TTC549 (cell line): ENCODE data around the gene PLCB1.
"Not testable (repeated sequence)": the region's sequence is repeated elsewhere in the genome, so short reads cannot be mapped to it uniquely, and the experiment has no call there.

Experiments
- FAIRE-seq: peaks from 2 replicates; lab custom pipeline; 2012; peaks lifted over from hg19 to GRCh38; lab: Jason Lieb, UNC

PLCB1 gene

DNA sequence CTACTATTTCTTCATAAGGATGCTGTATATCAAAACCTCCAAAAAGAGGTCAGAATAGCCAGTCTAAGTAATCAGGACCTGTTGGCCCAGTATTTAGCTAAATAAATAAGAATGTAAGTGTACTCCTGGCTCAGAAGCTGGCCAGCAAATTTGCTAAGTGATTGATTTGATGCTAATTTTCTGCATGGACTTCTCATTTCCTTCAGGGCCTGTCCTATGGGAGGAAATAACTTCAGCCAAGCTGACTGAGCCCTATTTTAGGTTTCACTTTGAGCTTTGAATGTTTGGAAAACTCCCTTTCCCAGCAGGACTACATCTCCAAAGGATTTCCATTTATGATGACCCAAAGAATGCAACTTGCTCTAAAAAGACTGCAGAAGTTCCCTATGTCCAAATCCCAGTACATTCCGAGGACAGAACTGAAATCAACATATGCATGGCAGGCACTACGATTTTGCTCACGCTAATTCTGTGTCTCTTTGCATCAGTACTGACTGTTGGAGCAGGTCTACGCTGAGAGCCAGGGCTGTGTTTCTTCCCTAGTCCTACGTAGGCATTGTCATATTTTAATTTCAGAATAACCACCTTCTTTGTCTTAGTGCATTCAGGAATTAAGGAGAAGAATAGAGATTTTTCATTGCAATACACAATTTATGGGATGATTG is 495.4 kb downstream of the PLCB1 start:
- FAIRE-seq: no peak

GRCh38 chr20:8631271-8631670 is 499.2 kb downstream of the PLCB1 start:
- no peak for FAIRE-seq

DNA sequence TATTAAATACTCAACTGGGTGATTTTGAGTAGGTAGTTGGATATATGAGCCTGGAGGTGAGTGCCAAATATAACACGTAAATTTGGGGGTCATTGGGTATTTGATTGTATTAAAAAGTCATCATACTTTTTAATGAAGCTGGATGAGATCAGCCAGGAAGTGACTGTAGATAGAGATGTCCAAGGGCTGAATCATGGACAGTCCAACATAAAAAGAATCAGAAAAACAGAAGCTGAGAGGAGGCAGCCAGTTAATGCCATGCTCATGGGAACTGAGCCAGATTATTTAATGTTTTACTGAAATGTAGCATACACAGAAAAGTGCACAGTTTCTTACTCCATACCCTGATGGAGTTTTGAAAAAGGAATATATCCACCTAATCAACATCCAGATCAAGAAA is 501.3 kb downstream of the PLCB1 start:
- FAIRE-seq: no peak

DNA sequence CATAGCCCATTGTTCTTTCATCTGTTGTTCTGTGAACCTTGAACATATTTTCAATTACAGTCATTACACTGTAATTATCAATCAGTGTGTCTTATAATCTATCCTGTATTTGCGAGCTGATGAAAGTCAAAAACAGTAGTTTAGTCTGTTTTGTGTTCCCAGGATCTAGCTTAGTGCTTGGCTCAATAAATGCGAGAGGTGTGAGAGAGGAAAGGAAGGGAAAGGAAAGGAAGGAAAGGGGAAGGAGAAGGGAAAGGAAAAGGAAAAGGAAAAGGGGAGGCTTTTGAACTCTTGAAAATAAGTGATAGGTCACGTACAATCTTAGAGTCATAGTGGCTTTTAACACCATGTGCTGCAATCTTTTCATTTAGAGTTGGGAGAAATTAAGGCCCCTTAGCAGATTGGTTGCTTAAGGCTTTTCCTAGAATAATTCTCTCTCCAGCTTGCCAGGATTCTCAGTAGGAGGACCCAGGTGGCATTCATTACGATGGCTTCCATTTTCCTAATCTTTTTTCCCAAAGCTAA is 503.0 kb downstream of the PLCB1 start:
- no peak for FAIRE-seq

GRCh38 chr20:8635837-8636236 is 503.8 kb downstream of the PLCB1 start:
- FAIRE-seq: no peak

- no peak for FAIRE-seq
Observed at GRCh38 chr20:8639112-8639778, 507.2 kb downstream of the PLCB1 start.

DNA sequence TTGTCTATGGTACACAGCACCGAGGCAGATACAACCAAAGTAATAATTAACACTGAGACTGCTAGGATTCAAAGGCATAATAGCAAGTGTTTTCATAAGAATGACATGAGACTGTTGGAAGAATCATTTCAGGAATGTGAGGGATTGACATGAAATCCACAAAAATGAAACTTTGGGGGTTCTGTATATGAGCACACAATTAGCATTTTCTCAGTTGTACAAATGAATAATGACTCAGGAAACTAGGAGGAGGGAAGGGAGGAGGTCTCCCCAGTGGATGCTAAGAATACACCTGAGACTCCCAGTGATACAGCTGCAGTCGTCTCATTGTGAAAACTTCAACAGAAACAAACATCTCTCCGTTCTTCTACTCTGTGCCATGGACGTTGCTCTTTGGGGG is 508.4 kb downstream of the PLCB1 start:
- FAIRE-seq: no peak

GRCh38 chr20:8642247-8642646 is 510.2 kb downstream of the PLCB1 start:
- FAIRE-seq: no peak

GRCh38 chr20:8644468-8644867 is 512.4 kb downstream of the PLCB1 start:
- FAIRE-seq: not testable (repeated sequence)

GRCh38 chr20:8645326-8645725 is 513.3 kb downstream of the PLCB1 start:
- no peak for FAIRE-seq

GRCh38 chr20:8646033-8646441 is 514.0 kb downstream of the PLCB1 start:
- FAIRE-seq: no peak

GRCh38 chr20:8646716-8647115 is 514.6 kb downstream of the PLCB1 start:
- no peak for FAIRE-seq

DNA sequence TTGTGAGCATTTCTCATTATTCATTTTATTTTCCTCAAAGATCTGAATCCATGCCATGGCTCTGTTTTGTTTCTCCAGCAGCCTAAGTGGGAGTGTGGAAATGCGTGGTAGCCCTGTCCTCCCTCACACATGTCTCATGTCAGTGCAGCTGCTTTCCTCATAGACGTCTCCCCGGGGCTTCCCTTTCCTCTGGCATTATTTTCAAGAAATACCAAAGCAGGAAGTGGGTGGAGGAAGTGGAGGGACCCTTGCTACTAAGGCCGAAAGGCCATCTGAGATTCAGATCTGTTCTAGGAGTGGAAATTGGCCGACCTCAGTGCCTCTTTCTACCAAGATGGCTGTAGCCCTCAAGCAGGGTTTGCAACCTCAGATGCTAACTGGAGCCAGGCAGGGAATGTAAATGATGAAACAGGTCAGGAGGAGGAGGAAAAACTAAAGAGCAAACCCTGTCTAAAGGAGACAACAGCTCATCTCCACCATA is 515.9 kb downstream of the PLCB1 start:
- no peak for FAIRE-seq

DNA sequence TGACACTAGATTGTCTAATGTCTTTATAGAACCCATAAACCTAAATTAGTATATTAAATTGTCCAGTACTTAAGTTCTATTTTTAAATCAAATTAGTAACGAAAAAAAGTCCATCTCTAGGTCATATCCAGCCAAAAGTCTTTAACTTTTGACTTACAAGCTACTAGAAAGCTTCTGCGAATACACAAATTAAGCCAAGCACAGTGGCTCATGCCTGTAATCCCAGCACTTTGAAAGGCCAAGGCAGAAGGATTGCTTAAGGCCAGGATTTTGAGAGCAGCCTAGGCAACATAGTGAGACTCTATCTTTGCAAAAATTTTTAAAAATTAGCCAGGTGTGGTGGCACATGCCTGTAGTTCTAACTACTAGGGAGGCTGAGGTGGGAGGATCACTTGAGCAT is 516.4 kb downstream of the PLCB1 start:
- FAIRE-seq: no peak

DNA sequence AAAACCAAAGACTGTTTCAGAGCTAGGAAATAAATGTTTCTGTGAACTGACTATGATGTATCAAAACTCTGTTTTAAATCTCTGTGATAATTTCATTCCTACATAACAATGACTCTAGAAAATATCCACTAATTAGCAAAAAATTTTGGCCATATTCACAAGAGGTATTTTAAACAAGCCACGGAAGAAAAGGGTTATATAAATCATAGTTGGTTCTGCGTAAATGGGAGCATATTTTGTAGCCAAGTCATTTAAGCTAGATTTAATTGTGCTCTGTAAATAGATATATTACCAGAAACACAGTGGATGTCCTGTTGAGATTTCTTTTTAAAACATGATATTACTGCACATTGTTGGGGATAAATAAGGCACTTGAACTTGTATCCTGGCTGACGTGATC is 520.3 kb downstream of the PLCB1 start:
- no peak for FAIRE-seq

GRCh38 chr20:8654486-8654885 is 522.4 kb downstream of the PLCB1 start:
- FAIRE-seq: no peak

DNA sequence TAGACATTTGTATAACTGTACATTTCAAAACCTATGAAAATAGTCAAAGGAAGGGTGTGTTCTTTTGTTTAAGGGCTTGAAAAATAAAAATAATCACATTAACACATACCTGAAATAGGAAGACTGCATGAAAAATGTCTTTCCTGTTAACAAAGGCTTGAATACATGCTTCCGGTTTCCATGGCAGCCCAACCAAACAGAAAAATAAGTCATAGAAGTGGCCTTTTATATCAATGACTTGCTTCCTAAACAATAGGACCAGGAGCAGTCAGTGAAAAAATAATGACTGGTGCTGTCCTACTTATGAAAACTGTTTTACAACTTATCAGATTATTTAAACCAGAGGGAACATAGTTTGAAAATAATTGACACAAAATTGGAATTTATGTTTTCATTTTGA is 524.3 kb downstream of the PLCB1 start:
- no peak for FAIRE-seq

GRCh38 chr20:8657664-8658063 is 525.6 kb downstream of the PLCB1 start:
- no peak for FAIRE-seq

- no peak for FAIRE-seq
Observed at GRCh38 chr20:8658103-8658502, 526.0 kb downstream of the PLCB1 start.

GRCh38 chr20:8661229-8661952 is 529.3 kb downstream of the PLCB1 start:
- no peak for FAIRE-seq

GRCh38 chr20:8662433-8662954 is 530.4 kb downstream of the PLCB1 start:
- no peak for FAIRE-seq

DNA sequence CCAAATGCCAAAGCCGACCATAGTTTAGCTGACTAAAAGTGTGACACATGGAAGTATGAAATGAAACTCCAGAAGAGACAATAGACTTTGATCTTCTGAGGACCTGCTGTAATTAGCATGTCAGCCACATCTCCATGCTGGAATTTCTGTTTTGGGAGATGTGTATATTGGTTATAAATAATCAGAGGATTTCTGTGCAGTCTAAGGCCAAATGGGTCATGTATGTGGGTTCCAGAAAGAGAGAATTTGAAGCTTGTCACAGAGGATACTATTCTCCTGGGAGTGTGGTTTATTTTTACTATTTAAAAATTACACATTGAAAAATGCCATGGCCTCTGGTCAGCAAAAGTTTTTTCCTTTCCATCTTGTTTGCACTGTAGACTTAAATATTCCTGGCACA is 531.4 kb downstream of the PLCB1 start:
- no peak for FAIRE-seq

GRCh38 chr20:8664778-8665177 is 532.7 kb downstream of the PLCB1 start:
- no peak for FAIRE-seq
